GM21825 (cell line): ENCODE results near the gene GATA5.
"Not testable (repeated sequence)": the region's sequence is repeated elsewhere in the genome, so short reads cannot be mapped to it uniquely, and the experiment has no call there.

ENCODE experiments used
- ATAC-seq: cut with Tn5 transposase; IDR thresholded peaks from one replicate; pipeline ENCODE4 v1.9.1; 2021; ENCODE audit warnings: mild to moderate bottlenecking, moderate library complexity; ENCODE audit not compliant: unreplicated experiment

GATA5 gene

DNA sequence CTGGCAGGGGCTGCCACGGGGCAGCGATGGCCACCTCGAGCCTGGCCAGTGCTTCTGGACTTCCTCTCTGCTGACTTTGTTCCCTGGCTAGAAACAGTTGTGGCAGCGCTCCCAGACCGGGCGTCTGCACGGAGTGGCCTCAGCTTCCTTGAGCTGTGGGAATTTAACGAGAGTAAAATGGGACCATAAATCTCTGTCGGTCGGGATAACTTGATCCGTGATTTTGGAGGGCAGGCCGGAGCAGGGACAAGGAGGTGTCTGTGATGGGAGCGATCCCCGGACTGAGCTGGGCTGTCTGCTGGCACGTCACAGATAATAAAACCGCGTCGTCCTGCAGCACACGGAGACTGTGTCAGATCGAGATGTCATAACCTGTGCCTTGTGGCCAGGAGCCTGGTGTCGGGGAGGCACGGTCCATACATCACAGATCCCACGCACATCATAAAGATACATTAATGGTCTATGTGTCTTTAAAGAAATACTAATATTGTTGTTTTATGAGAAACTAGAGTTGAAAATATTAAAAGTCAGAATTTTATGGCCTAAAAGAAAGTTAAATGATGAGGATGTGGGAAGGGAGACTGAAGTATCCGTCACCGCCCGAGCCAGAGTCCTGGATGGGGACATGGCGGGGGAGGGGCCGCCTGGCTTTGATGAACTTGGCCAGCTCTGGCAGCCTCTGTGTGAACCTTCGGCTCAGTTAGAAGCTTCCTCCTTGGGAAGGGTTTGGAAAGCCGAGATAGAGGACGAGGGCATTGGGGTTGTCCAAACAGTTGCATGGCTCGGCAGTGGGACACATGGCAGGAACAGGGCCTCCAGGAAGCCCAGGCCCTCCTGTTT, 41.9 kb downstream of the GATA5 start:
- no peak for ATAC-seq

GRCh38 chr20:62430866-62431447, 44.8 kb downstream of the GATA5 start:
- no peak for ATAC-seq

GRCh38 chr20:62430311-62430853, 45.4 kb downstream of the GATA5 start:
- no peak for ATAC-seq

- ATAC-seq: no peak
Measured at GRCh38 chr20:62429455-62430310, 46.1 kb downstream of the GATA5 start.

- no peak for ATAC-seq
Measured at GRCh38 chr20:62428396-62429295, 47.1 kb downstream of the GATA5 start.

DNA sequence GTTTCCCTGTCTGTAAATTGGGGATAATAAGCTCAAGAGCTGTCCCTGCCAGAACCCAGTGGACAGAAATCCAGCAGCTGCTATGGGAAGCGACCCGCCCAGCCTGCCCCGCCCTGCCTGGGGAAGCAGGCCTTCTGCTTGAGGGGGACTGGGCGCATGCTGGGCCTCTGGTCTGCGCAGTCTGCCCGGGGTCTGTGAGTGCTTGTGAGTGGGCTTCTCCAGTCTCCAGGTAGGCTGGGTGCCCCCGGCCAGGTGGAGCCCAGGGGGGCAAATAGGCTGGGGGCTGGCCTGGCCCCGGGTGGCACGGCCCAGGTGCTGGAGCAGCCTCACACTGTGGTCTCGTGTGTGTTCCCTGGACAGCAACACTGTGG, 47.8 kb downstream of the GATA5 start:
- no peak for ATAC-seq

DNA sequence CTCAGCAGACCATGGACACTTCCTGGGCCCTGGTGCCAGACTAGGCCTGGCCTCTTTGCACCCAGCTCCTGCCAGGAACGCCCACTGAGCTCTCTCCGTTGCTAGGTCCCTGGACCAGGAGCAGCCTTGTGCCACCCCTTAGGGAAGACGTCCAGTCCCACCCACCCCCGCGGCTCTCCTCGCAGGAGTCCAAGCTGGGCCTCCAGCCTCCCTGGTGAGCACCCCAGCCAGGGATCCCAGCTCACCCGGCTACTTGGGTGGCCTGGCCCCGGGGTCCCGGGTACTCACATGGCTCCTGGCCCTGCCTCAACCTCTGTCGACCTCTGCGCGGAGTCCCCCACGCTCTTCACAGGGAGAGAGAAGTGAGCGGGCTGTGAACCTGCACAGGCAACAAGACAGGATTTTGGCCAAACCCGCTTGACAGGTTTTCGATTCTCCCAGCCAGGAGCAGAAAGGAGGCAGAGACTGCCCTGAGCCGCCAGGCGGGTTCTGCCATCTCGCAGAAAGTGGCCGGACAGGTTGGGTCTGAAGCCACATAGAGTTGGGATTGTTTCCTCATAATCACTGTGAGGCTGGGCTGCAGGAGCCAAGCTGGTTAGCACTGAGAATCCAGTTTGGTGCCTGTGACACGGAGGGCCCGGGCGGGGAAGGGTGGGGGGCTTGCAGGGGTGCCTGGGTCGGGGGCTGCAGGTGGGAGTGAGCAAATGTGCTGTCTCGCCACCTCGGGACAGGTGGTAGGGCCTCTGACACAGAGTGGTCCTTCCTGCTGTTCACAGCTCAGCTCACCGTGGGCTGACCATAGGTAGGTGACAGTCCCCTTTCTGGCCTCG, 48.4 kb downstream of the GATA5 start, which contains the start of gene RBBP8NL:
RBBP8NL (minus strand) TSS at position 368 of the 830 bp plus-strand sequence. CDS start 7,892 bp downstream, outside the sequence.
- ATAC-seq: no peak

GRCh38 chr20:62426699-62427131, 49.1 kb downstream of the GATA5 start:
- ATAC-seq: no peak

DNA sequence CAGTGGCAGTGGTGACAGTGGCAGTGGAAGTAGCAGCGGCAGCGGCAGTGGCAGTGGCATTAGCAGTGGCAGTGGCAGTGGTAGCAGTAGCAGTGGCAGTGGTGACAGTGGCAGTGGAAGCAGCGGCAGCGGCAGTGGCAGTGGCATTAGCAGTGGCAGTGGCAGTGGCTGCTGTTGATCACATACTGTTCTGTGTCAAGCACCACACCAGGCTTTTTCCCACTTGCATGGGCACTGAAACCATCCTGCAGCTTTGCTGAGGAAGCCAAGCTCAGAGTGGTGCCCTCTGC, 49.8 kb downstream of the GATA5 start:
- not testable (repeated sequence) for ATAC-seq

- no peak for ATAC-seq
Measured at GRCh38 chr20:62425281-62426058, 50.3 kb downstream of the GATA5 start.

GRCh38 chr20:62424249-62425107, 51.3 kb downstream of the GATA5 start:
- ATAC-seq: no peak

DNA sequence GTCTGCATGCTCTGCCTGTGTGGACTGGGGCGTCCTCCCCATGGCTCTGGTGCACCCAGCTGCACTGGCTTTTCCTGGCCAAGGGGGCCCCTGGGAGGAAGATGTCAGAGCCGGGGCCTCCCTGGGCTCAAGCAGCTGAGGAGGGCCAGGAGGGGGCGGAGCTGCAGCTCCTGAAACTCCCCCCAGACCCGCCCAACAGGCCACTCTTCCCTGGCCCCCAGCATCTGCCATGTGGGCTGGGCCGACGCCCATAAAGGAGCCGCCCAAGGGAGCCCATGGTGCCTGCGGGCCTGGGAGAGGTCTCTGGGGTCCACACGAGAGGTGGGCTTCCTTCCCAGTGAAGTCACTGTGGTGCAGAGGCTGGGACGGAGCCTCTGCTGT, 52.5 kb downstream of the GATA5 start:
- no peak for ATAC-seq

DNA sequence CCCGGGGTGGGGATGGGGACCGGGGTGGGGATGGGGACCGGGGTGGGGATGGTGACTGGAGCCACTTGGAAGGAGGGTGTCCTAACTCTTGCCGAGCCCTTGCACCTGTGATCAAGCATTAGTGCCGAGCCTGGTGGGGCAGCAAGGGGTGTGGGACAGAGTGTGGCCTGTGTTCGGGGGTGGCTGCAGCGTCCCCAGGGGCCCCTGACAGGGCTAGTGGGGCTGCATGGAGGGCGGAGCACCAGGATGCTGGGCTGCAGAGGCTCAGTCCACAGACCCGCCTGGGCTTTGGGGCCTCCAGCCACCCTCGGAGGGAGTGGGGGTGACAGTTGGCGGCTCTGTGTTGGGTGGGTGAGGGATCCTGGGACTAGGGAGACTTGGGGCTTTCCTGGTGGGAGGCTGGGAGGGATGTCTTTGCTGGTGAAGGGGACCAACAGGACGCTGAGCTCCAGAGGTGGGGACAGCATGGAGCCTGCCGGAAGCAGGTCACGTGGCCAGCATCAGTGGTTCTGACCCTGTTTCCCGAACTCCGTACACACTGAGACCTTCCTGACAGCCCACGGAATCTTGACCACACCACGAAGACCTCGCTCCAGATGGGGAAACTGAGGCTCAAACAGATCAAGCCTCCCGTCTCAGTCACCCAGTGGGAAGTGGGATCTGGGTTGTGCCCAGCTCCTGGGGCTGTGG, 53.0 kb downstream of the GATA5 start:
- ATAC-seq: no peak

GRCh38 chr20:62421716-62421990, 54.1 kb downstream of the GATA5 start:
- ATAC-seq: no peak

GRCh38 chr20:62420846-62421715, 54.7 kb downstream of the GATA5 start:
- ATAC-seq: no peak

- ATAC-seq: no peak
Measured at GRCh38 chr20:62419759-62420158, 56.0 kb downstream of the GATA5 start.
